GM12891 (cell line): ENCODE results near the gene WDR7.

Source experiments
- POLR2A ChIP-seq: IDR thresholded peaks from 2 replicates; pipeline ENCODE4 v1.6.1; 2011; ENCODE audit warnings: low read depth, low read length, control low read depth
- POLR2AphosphoS5 ChIP-seq: IDR thresholded peaks from 2 replicates; pipeline ENCODE4 v1.6.1; 2011; ENCODE audit warnings: low read depth, low read length, control low read depth
- POU2F2 ChIP-seq: IDR thresholded peaks from 2 replicates; pipeline ENCODE4 v1.6.1; 2011; ENCODE audit warnings: low read depth, mild to moderate bottlenecking, control low read depth, low read length, moderate library complexity
- SPI1 ChIP-seq: IDR thresholded peaks from 2 replicates; pipeline ENCODE4 v1.6.1; 2011; ENCODE audit warnings: low read depth, low read length, control low read depth
- TAF1 ChIP-seq: IDR thresholded peaks from 2 replicates; pipeline ENCODE4 v1.6.1; 2011; ENCODE audit warnings: low read depth, low read length, control low read depth

DNA sequence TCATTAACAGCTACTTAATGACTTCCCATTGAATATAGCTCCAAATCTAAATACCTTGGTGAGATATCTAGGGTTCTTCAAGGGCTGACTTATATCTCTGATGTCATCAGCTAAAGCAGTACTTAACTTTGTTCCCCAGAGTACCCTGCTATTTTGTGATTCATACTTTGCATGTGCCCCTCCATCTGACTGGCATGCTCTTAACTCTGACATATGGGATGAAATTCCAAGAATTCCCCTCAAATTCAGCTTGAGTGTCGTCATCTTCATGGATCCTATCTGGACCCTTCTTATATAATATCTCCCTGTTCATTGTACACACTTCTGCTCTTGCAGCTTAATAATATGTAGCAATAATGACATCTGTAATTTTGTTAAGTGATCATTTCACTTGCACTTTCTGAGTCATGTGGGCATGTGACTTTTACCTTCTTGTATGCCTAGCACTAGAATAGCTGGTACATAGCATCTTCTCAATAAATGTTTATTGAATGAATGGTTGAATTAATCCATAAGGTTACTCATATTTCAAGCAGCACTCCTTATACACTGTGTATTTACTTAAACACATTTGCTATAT is 172.9 kb downstream of the WDR7 start:
- TF ChIP-seq TAF1 (no peak), POLR2A (no peak), POLR2AphosphoS5 (no peak), SPI1 (no peak), POU2F2 (no peak)
